ENCODE measurements around the gene PHLPP1. TPM values are rescaled to one million over a fixed set of nuclear protein-coding genes. Genes with fewer than 3 reads are reported as not detected.
A peak's percentile ranks its signal among the peaks of the same experiment; 100 is the strongest.

PHLPP1 gene
- total RNA-seq, 2 experiments from 2014 or later, result 8.0 to 8.7 TPM

- peak overlapping the region; percentile 73 for H3K27ac Mint-ChIP-seq
- no peak overlapping the region for H3K4me3 Mint-ChIP-seq
- H3K36me3 Mint-ChIP-seq, result no peaks in the 10 kb centered on the region
- intact Hi-C loops (cut with micrococcal nuclease), result loop anchor here (1.0 to 10.0 kb wide), 6 partner anchors 13 to 590 kb away; partner anchors contain the start of gene PHLPP1
- POLR2A ChIA-PET, result interaction anchor here (1.3 kb wide), 1 partner anchor 18 kb away, joined by 3 read pairs; no protein-coding TSS in a partner anchor
- H3K4me1 Mint-ChIP-seq (ENCODE audit: low read depth), result peaks cover 55% of the 10 kb centered on the region
- CTCF ChIA-PET, result interaction anchor here (0.6 to 2.6 kb wide), 2 partner anchors 69 to 117 kb away, joined by 3 to 12 read pairs; partner anchors contain the start of gene PHLPP1
- no peaks in the 10 kb centered on the region for H3K9me3 Mint-ChIP-seq
- no peak for DNase-seq
- peaks cover 3% of the 10 kb centered on the region for H3K27me3 Mint-ChIP-seq
These were observed 69.1 kb downstream of the PHLPP1 start for GRCh38 chr18:62784338-62784965.

GRCh38 chr18:62784966-62785413, 69.6 kb downstream of the PHLPP1 start:
- Mint-ChIP-seq H3K36me3 (no peaks in the 10 kb centered on the region), H3K4me3 (no peak overlapping the region), H3K9me3 (no peaks in the 10 kb centered on the region), H3K4me1 (ENCODE audit: low read depth) (peaks cover 52% of the 10 kb centered on the region), H3K27me3 (peaks cover 3% of the 10 kb centered on the region), H3K27ac (peak overlapping the region; percentile 73)
- no peak for DNase-seq
- CTCF ChIA-PET, result interaction anchor here (2.6 kb wide), 1 partner anchor 70 kb away, joined by 12 read pairs; the partner anchor contains the start of gene PHLPP1
- POLR2A ChIA-PET, result interaction anchor here (1.3 kb wide), 1 partner anchor 18 kb away, joined by 3 read pairs; no protein-coding TSS in a partner anchor
- intact Hi-C loops (cut with micrococcal nuclease), result loop anchor here (1.0 to 10.0 kb wide), 6 partner anchors 14 to 590 kb away; partner anchors contain the start of gene PHLPP1

- Mint-ChIP-seq H3K36me3 (no peaks in the 10 kb centered on the region), H3K4me3 (no peak overlapping the region), H3K9me3 (no peaks in the 10 kb centered on the region), H3K4me1 (ENCODE audit: low read depth) (peaks cover 55% of the 10 kb centered on the region), H3K27me3 (peaks cover 3% of the 10 kb centered on the region), H3K27ac (no peak overlapping the region)
- DNase-seq, result no peak
- CTCF ChIA-PET, result interaction anchor here (1.4 kb wide), 1 partner anchor 72 kb away, joined by 3 read pairs; no protein-coding TSS in a partner anchor
- POLR2A ChIA-PET, result no interaction called here
- intact Hi-C loops (cut with micrococcal nuclease), result loop anchor here (10.0 kb wide), 2 partner anchors 368 to 592 kb away; no protein-coding TSS in a partner anchor
These were observed 71.3 kb downstream of the PHLPP1 start for GRCh38 chr18:62786689-62787088.

GRCh38 chr18:62788111-62788510, 72.8 kb downstream of the PHLPP1 start:
- no peaks in the 10 kb centered on the region for H3K36me3 Mint-ChIP-seq
- no peak overlapping the region for H3K4me3 Mint-ChIP-seq
- H3K27ac Mint-ChIP-seq, result no peak overlapping the region
- no peak for DNase-seq
- peaks cover 49% of the 10 kb centered on the region for H3K4me1 Mint-ChIP-seq (ENCODE audit: low read depth)
- ChIA-PET CTCF (interaction anchor here (0.6 to 1.4 kb wide), 2 partner anchors 73 to 281 kb away, joined by 4 read pairs; partner anchors contain the start of gene PHLPP1), POLR2A (no interaction called here)
- intact Hi-C loops (cut with micrococcal nuclease), result loop anchor here (10.0 kb wide), 2 partner anchors 367 to 593 kb away; no protein-coding TSS in a partner anchor
- H3K9me3 Mint-ChIP-seq, result no peaks in the 10 kb centered on the region
- peaks cover 3% of the 10 kb centered on the region for H3K27me3 Mint-ChIP-seq

- Mint-ChIP-seq H3K4me1 (ENCODE audit: low read depth) (peaks cover 43% of the 10 kb centered on the region), H3K36me3 (no peaks in the 10 kb centered on the region), H3K27ac (no peak overlapping the region), H3K9me3 (no peaks in the 10 kb centered on the region), H3K27me3 (peaks cover 3% of the 10 kb centered on the region), H3K4me3 (no peak overlapping the region)
- no peak for DNase-seq
- intact Hi-C loops (cut with micrococcal nuclease), result loop anchor here (10.0 kb wide), 2 partner anchors 366 to 594 kb away; no protein-coding TSS in a partner anchor
- CTCF ChIA-PET, result interaction anchor here (0.6 to 1.4 kb wide), 3 partner anchors 74 to 537 kb away, joined by 3 to 4 read pairs (median 4); partner anchors contain the start of gene PHLPP1
- POLR2A ChIA-PET, result interaction anchor here (0.6 kb wide), 1 partner anchor 57 kb away, joined by 4 read pairs; no protein-coding TSS in a partner anchor
These were observed 73.5 kb downstream of the PHLPP1 start for GRCh38 chr18:62788876-62789275.

- peaks cover 3% of the 10 kb centered on the region for H3K36me3 Mint-ChIP-seq
- intact Hi-C loops (cut with micrococcal nuclease), result no loop called here
- peaks cover 25% of the 10 kb centered on the region for H3K4me1 Mint-ChIP-seq (ENCODE audit: low read depth)
- no peaks in the 10 kb centered on the region for H3K9me3 Mint-ChIP-seq
- DNase-seq, result no peak
- ChIA-PET CTCF (no interaction called here), POLR2A (no interaction called here)
- H3K27ac Mint-ChIP-seq, result no peak overlapping the region
- no peak overlapping the region for H3K4me3 Mint-ChIP-seq
- peaks cover 3% of the 10 kb centered on the region for H3K27me3 Mint-ChIP-seq
These were observed 75.8 kb downstream of the PHLPP1 start for GRCh38 chr18:62790871-62791772.

- Mint-ChIP-seq H3K36me3 (peaks cover 3% of the 10 kb centered on the region), H3K27me3 (no peaks in the 10 kb centered on the region), H3K27ac (no peak overlapping the region), H3K4me3 (no peak overlapping the region), H3K9me3 (no peaks in the 10 kb centered on the region), H3K4me1 (ENCODE audit: low read depth) (peaks cover 24% of the 10 kb centered on the region)
- intact Hi-C loops (cut with micrococcal nuclease), result no loop called here
- ChIA-PET POLR2A (no interaction called here), CTCF (no interaction called here)
- DNase-seq, result no peak
These were observed 76.7 kb downstream of the PHLPP1 start for GRCh38 chr18:62792016-62792415.

GRCh38 chr18:62795813-62796212, 80.5 kb downstream of the PHLPP1 start:
- Mint-ChIP-seq H3K27ac (no peak overlapping the region), H3K27me3 (no peaks in the 10 kb centered on the region), H3K4me1 (ENCODE audit: low read depth) (peaks cover 11% of the 10 kb centered on the region), H3K9me3 (no peaks in the 10 kb centered on the region), H3K36me3 (peaks cover 3% of the 10 kb centered on the region), H3K4me3 (no peak overlapping the region)
- intact Hi-C loops (cut with micrococcal nuclease), result no loop called here
- no peak for DNase-seq
- ChIA-PET POLR2A (no interaction called here), CTCF (no interaction called here)

- DNase-seq, result no peak
- ChIA-PET CTCF (no interaction called here), POLR2A (no interaction called here)
- H3K4me3 Mint-ChIP-seq, result no peak overlapping the region
- peaks cover 3% of the 10 kb centered on the region for H3K36me3 Mint-ChIP-seq
- intact Hi-C loops (cut with micrococcal nuclease), result no loop called here
- no peak overlapping the region for H3K27ac Mint-ChIP-seq
- peaks cover 9% of the 10 kb centered on the region for H3K4me1 Mint-ChIP-seq (ENCODE audit: low read depth)
- no peaks in the 10 kb centered on the region for H3K9me3 Mint-ChIP-seq
- no peaks in the 10 kb centered on the region for H3K27me3 Mint-ChIP-seq
These were observed 80.9 kb downstream of the PHLPP1 start for GRCh38 chr18:62796216-62796621.

- peaks cover 4% of the 10 kb centered on the region for H3K4me1 Mint-ChIP-seq (ENCODE audit: low read depth)
- no peak overlapping the region for H3K27ac Mint-ChIP-seq
- H3K36me3 Mint-ChIP-seq, result peaks cover 3% of the 10 kb centered on the region
- ChIA-PET CTCF (no interaction called here), POLR2A (no interaction called here)
- H3K9me3 Mint-ChIP-seq, result no peaks in the 10 kb centered on the region
- no peaks in the 10 kb centered on the region for H3K27me3 Mint-ChIP-seq
- DNase-seq, result no peak
- intact Hi-C loops (cut with micrococcal nuclease), result no loop called here
- H3K4me3 Mint-ChIP-seq, result no peak overlapping the region
These were observed 82.0 kb downstream of the PHLPP1 start for GRCh38 chr18:62797329-62797728.

GRCh38 chr18:62799977-62800376, 84.6 kb downstream of the PHLPP1 start:
- no peak for DNase-seq
- Mint-ChIP-seq H3K27ac (no peak overlapping the region), H3K36me3 (peaks cover 3% of the 10 kb centered on the region), H3K27me3 (no peaks in the 10 kb centered on the region), H3K4me3 (no peak overlapping the region), H3K4me1 (ENCODE audit: low read depth) (peaks cover 4% of the 10 kb centered on the region), H3K9me3 (no peaks in the 10 kb centered on the region)
- intact Hi-C loops (cut with micrococcal nuclease), result no loop called here
- POLR2A ChIA-PET, result no interaction called here
- CTCF ChIA-PET, result interaction anchor here (1.2 to 1.4 kb wide), 2 partner anchors 75 to 183 kb away, joined by 3 read pairs; no protein-coding TSS in a partner anchor

GRCh38 chr18:62802523-62802922, 87.2 kb downstream of the PHLPP1 start:
- intact Hi-C loops (cut with micrococcal nuclease), result no loop called here
- Mint-ChIP-seq H3K27ac (no peak overlapping the region), H3K4me3 (no peak overlapping the region), H3K36me3 (no peaks in the 10 kb centered on the region), H3K9me3 (no peaks in the 10 kb centered on the region), H3K27me3 (no peaks in the 10 kb centered on the region), H3K4me1 (ENCODE audit: low read depth) (no peaks in the 10 kb centered on the region)
- ChIA-PET CTCF (interaction anchor here (0.9 to 2.3 kb wide), 2 partner anchors 87 to 156 kb away, joined by 4 to 10 read pairs; partner anchors contain the start of gene PHLPP1), POLR2A (no interaction called here)
- no peak for DNase-seq
